ENCODE results near the gene TRMO.

The TRMO gene

DNA sequence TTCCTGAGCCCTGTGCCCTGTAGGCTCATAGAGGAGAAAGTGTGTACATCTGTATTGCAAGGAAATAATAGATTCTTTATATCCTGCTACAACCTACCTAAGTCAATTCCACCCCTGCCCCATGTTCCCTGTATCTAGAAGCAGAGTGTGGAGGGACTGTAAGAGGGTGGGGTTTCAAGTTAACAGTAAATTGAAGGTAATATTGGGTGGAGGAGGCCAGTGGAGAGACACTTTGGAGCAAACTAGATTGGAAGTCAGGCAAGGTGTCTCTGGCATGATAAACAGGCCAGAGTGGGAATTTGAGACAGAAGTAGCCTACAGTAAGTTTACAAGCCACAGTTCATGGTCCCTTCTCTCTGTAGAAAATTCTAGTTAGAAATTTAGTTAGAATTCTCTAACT is 17.9 kb upstream of the TRMO start:
- Histone ChIP-seq H3K9me2 (ENCODE audit: low read depth, low read length) (no peaks in the 10 kb centered on the region), H3K79me2 (ENCODE audit: insufficient read depth, low read length) (no peaks in the 10 kb centered on the region), H3F3A (ENCODE audit: insufficient read depth, low read length) (no peaks in the 10 kb centered on the region), H3K27ac (ENCODE audit: low read depth, low read length, poor library complexity, severe bottlenecking) (no peak overlapping the region), H2AFZ (ENCODE audit: low read length) (no peak overlapping the region), H4K20me1 (ENCODE audit: insufficient read depth, low read length) (no peaks in the 10 kb centered on the region), H3K9ac (ENCODE audit: low read length) (no peak overlapping the region), H3K4me3 (ENCODE audit: low read depth, low read length, poor library complexity, severe bottlenecking) (no peak overlapping the region), H3K4me2 (ENCODE audit: low read length) (no peak overlapping the region), H3K9me3 (ENCODE audit: low read length) (no peaks in the 10 kb centered on the region), H3K27me3 (ENCODE audit: insufficient read depth, low read length) (no peaks in the 10 kb centered on the region; the same call in 1 of the 2 replicates), H3K4me1 (ENCODE audit: insufficient read depth, low read length, severe bottlenecking) (peaks cover 6% of the 10 kb centered on the region), H3K36me3 (ENCODE audit: insufficient read depth, low read length) (no peaks in the 10 kb centered on the region)
- TF ChIP-seq, protein P1, sequence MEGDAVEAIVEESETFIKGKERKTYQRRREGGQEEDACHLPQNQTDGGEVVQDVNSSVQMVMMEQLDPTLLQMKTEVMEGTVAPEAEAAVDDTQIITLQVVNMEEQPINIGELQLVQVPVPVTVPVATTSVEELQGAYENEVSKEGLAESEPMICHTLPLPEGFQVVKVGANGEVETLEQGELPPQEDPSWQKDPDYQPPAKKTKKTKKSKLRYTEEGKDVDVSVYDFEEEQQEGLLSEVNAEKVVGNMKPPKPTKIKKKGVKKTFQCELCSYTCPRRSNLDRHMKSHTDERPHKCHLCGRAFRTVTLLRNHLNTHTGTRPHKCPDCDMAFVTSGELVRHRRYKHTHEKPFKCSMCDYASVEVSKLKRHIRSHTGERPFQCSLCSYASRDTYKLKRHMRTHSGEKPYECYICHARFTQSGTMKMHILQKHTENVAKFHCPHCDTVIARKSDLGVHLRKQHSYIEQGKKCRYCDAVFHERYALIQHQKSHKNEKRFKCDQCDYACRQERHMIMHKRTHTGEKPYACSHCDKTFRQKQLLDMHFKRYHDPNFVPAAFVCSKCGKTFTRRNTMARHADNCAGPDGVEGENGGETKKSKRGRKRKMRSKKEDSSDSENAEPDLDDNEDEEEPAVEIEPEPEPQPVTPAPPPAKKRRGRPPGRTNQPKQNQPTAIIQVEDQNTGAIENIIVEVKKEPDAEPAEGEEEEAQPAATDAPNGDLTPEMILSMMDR (IDR thresholded peaks at IDR 0.05; ENCODE audit: low read length), result no peak
- no peak for TF ChIP-seq EZH2 (IDR thresholded peaks at IDR 0.05; ENCODE audit: borderline replicate concordance, low read length)

DNA sequence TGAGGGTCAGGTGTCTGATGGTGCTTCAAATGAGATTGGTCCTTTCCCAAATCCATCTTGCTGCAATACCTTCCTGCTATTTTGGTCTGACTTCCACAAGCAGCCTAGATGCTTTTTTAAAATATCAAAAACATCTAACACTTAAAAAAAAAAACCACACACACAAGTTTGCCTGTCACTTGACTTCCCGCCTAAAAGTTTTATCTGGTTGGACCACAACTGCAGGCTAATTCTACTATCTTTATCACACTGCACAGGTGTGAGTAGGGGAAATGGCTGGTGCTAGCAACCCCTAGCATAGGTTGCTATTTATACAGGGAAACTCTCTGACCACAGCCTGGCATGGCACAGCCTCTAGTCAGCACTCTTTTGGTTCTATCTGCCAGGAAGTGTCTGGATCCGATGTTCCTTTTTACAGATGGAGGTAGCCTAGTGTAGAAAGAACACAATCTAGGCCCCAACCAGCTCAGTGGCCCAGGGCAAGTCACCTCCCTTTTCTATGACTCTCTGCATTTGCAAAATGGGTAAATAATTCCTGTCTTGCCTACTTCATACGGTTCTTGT is 15.9 kb upstream of the TRMO start, which contains the start of gene HEMGN:
HEMGN (minus strand) TSS at position 92 of the 564 bp plus-strand sequence; CDS start at position 56, 36 bp downstream.
- Histone ChIP-seq H3K27me3 (ENCODE audit: insufficient read depth, low read length) (no peaks in the 10 kb centered on the region; the same call in 1 of the 2 replicates), H3F3A (ENCODE audit: insufficient read depth, low read length) (no peaks in the 10 kb centered on the region), H3K9me3 (ENCODE audit: low read length) (no peaks in the 10 kb centered on the region), H4K20me1 (ENCODE audit: insufficient read depth, low read length) (no peaks in the 10 kb centered on the region), H3K4me2 (ENCODE audit: low read length) (no peak within 1 kb of the TSS), H2AFZ (ENCODE audit: low read length) (no peak within 1 kb of the TSS), H3K4me3 (ENCODE audit: low read depth, low read length, poor library complexity, severe bottlenecking) (no peak within 1 kb of the TSS), H3K36me3 (ENCODE audit: insufficient read depth, low read length) (no peaks in the 10 kb centered on the region), H3K9ac (ENCODE audit: low read length) (no peak within 1 kb of the TSS), H3K9me2 (ENCODE audit: low read depth, low read length) (no peaks in the 10 kb centered on the region), H3K79me2 (ENCODE audit: insufficient read depth, low read length) (no peaks in the 10 kb centered on the region), H3K27ac (ENCODE audit: low read depth, low read length, poor library complexity, severe bottlenecking) (no peak within 1 kb of the TSS), H3K4me1 (ENCODE audit: insufficient read depth, low read length, severe bottlenecking) (peaks cover 6% of the 10 kb centered on the region)
- no peak for TF ChIP-seq EZH2 (IDR thresholded peaks at IDR 0.05; ENCODE audit: borderline replicate concordance, low read length)
- TF ChIP-seq, protein P1 (IDR thresholded peaks at IDR 0.05; ENCODE audit: low read length), result no peak

DNA sequence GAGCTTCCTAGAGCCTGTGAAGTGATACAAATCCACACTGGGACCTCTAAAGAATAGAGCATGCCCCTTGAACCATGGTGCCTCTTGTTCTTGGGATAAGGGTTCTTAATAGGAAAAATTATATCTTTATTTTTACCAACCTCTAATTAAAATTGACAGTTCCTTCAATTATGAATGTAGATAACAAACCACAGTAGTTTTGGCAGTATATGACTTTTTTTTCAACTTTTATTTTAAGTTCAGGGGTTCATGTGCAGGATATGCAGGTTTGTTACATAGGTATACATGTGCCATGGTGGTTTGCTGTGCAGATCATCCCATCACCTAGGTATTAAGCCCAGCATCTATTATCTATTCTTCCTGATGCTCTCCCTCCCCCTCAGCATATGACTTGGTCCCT is 14.7 kb upstream of the TRMO start:
- peaks cover 6% of the 10 kb centered on the region for H3K4me1 ChIP-seq (ENCODE audit: insufficient read depth, low read length, severe bottlenecking)

More for the DNA sequence above, 14.7 kb upstream of the TRMO start:
- Histone ChIP-seq H3K4me2 (ENCODE audit: low read length) (no peak overlapping the region), H3K9me3 (ENCODE audit: low read length) (no peaks in the 10 kb centered on the region), H3K36me3 (ENCODE audit: insufficient read depth, low read length) (no peaks in the 10 kb centered on the region), H3K27me3 (ENCODE audit: insufficient read depth, low read length) (no peaks in the 10 kb centered on the region; the same call in 1 of the 2 replicates), H3K4me3 (ENCODE audit: low read depth, low read length, poor library complexity, severe bottlenecking) (no peak overlapping the region), H2AFZ (ENCODE audit: low read length) (no peak overlapping the region), H3K9ac (ENCODE audit: low read length) (no peak overlapping the region), H3F3A (ENCODE audit: insufficient read depth, low read length) (no peaks in the 10 kb centered on the region), H3K27ac (ENCODE audit: low read depth, low read length, poor library complexity, severe bottlenecking) (no peak overlapping the region), H4K20me1 (ENCODE audit: insufficient read depth, low read length) (no peaks in the 10 kb centered on the region), H3K9me2 (ENCODE audit: low read depth, low read length) (no peaks in the 10 kb centered on the region), H3K79me2 (ENCODE audit: insufficient read depth, low read length) (no peaks in the 10 kb centered on the region)
- TF ChIP-seq EZH2 (IDR thresholded peaks at IDR 0.05; ENCODE audit: borderline replicate concordance, low read length), result no peak
- TF ChIP-seq, protein P1 (IDR thresholded peaks at IDR 0.05; ENCODE audit: low read length), result no peak

Measured in OCI-LY1 (cell line).